DMS53 (cell line): ENCODE data around the gene FIZ1.

ENCODE experiments used
- DNase-seq: peaks from one replicate; lab custom pipeline; 2025; lab: John Stamatoyannopoulos, UW

FIZ1 gene

GRCh38 chr19:55635334-55635717 lies 36.0 kb upstream of the FIZ1 start:
- no peak for DNase-seq

GRCh38 chr19:55633861-55634260 lies 34.5 kb upstream of the FIZ1 start:
- DNase-seq: peak; percentile 32

GRCh38 chr19:55632463-55632834 lies 33.1 kb upstream of the FIZ1 start:
- peak; percentile 95 for DNase-seq

- no peak for DNase-seq
These were observed 27.0 kb upstream of the FIZ1 start for GRCh38 chr19:55626350-55626749.

GRCh38 chr19:55625004-55625326 lies 25.6 kb upstream of the FIZ1 start:
- DNase-seq: peak; percentile 46

- peak; percentile 96 for DNase-seq
These were observed 25.0 kb upstream of the FIZ1 start, which contains the start of gene ZNF784 for GRCh38 chr19:55624109-55625003. Gene ZNF784 (minus strand): TSS chr19:55624566. CDS start chr19:55624561, 5 bp downstream.

- DNase-seq: no peak
These were observed 24.2 kb upstream of the FIZ1 start for GRCh38 chr19:55623561-55623960.

- DNase-seq: no peak
These were observed 23.8 kb upstream of the FIZ1 start for GRCh38 chr19:55623130-55623529.

- no peak for DNase-seq
These were observed 23.1 kb upstream of the FIZ1 start for GRCh38 chr19:55622242-55622969.

GRCh38 chr19:55621673-55622231 lies 22.4 kb upstream of the FIZ1 start:
- no peak for DNase-seq

GRCh38 chr19:55621205-55621672 lies 21.9 kb upstream of the FIZ1 start:
- DNase-seq: peak; percentile 21

GRCh38 chr19:55620410-55621204 lies 21.3 kb upstream of the FIZ1 start:
- DNase-seq: no peak

- DNase-seq: no peak
These were observed 20.0 kb upstream of the FIZ1 start for GRCh38 chr19:55619286-55619685.

GRCh38 chr19:55618426-55618825 lies 19.1 kb upstream of the FIZ1 start:
- no peak for DNase-seq

GRCh38 chr19:55617426-55617825 lies 18.1 kb upstream of the FIZ1 start:
- no peak for DNase-seq

- DNase-seq: no peak
These were observed 17.1 kb upstream of the FIZ1 start for GRCh38 chr19:55616395-55616875.

GRCh38 chr19:55615543-55616394 lies 16.5 kb upstream of the FIZ1 start:
- DNase-seq: no peak

- no peak for DNase-seq
These were observed 15.6 kb upstream of the FIZ1 start for GRCh38 chr19:55614711-55615542.

- no peak for DNase-seq
These were observed 14.8 kb upstream of the FIZ1 start for GRCh38 chr19:55613930-55614710.
